Measurements from ENCODE around the gene PATZ1. TPM values are rescaled to one million over a fixed set of nuclear protein-coding genes. Genes with fewer than 3 reads are reported as not detected.

The PATZ1 gene
- total and polyA plus RNA-seq, 2 donors (not counting 3 experiments of a cell fraction or from before 2014, with no cell fraction given): 19.7 to 23.7 TPM

DNA sequence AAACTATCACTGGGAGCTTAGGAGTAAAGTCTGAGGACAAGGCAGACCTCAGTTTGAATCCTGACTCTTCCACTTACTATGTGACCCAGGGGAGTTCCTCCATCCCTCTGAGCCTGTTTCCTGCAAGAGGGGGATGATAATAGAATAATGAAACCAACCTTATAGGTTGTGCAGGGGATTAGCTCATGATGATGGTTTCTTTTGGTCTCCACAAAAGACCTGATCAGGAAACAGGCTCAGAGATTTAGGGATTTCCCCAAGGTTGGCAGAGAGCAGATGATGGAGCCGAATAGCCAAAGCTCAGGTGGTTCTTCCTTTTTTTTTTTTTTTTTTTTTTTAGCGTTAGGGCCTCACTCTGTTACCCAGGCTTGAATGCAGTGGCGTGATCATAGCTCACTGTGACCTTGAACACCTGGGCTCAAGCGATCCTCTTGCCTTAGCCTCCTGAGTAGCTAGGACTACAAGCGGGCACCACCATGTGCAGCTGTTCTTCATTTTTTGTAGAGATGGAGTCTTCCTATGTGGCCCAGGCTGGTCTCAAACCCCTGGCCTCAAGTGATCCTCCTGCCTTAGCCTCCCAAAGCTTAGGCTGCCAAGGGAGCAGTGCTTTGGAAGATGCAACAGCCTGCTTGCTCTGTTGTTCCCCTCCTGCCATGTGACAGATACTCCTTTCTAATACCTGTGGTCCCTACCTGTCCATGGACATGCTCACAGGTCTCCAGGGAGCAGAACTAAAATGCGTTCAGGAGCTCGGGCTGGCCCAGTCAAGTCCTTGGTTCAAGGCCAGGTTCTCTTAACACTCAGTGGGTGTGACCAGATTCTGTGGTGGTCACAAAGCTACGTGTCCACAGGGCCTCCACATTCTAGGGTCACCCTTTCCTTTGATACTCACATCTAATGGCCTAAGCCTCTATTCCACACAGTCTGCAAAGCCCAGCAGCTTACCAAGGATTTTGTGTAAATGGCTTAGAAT is 22.3 kb downstream of the PATZ1 start:
- H3K9me3 ChIP-seq (replicated peaks; ENCODE audit: control insufficient read depth, insufficient read depth, low read length): no peaks in the 10 kb centered on the region
- BruUV-seq (replicated peaks): no TSS peak
- H4K20me1 ChIP-seq (replicated peaks; ENCODE audit: control insufficient read depth, extremely low read depth, insufficient read depth, low read length): no peaks in the 10 kb centered on the region
- H3K4me1 ChIP-seq (ENCODE audit: control insufficient read depth, extremely low read depth, insufficient read depth, low read length): no peaks in the 10 kb centered on the region
- dilution Hi-C loops (cut with MboI; ENCODE audit: extremely low pct_ligation_motif_present, low sequenced_read_pairs): no loop called here
- FAIRE-seq (no peak), DNase-seq (ENCODE audit: low read depth, low spot score) (no peak)
- H3K4me3 ChIP-seq (replicated peaks in 1 of 3; ENCODE audit: insufficient read depth in 1 of 3, low read depth in 1 of 3, low read length in 3 of 3): no peak overlapping the region
- intact Hi-C loops (cut with micrococcal nuclease): no loop called here
- H3K9me1 ChIP-seq (replicated peaks; ENCODE audit: control insufficient read depth, extremely low read depth, insufficient read depth, low read length): no peaks in the 10 kb centered on the region
- TF ChIP-seq MYC (IDR thresholded peaks at IDR 0.05; ENCODE audit: low read depth, low read length) (no peak), EZH2 (IDR thresholded peaks at IDR 0.05; ENCODE audit: borderline replicate concordance, low read depth, low read length, severe bottlenecking) (no peak), JUN (IDR thresholded peaks at IDR 0.05; ENCODE audit: borderline replicate concordance, insufficient read depth, insufficient read length, low read depth) (no peak), GATA2 (IDR thresholded peaks at IDR 0.05; ENCODE audit: insufficient read depth, insufficient read length, low read depth, low read length) (no peak), POLR2AphosphoS5 (IDR thresholded peaks at IDR 0.05; ENCODE audit: insufficient read depth, low read depth, low read length) (no peak), FOS (IDR thresholded peaks at IDR 0.05; ENCODE audit: borderline replicate concordance, insufficient read depth, low read length) (no peak), POLR2A (IDR thresholded peaks at IDR 0.05; ENCODE audit: low read depth, low read length) (no peak), CTCF (IDR thresholded peaks at IDR 0.05; ENCODE audit: extremely low read depth in 1 of 2, insufficient read depth in 1 of 2, low read depth in 1 of 2, low read length in 2 of 2) (no peak), MAX (IDR thresholded peaks at IDR 0.05; ENCODE audit: insufficient read depth, insufficient read length) (no peak)
- POLR2A ChIA-PET: no interaction called here
- no peak overlapping the region for H2AFZ ChIP-seq (ENCODE audit: low read depth, low read length)
- H3K27me3 ChIP-seq (ENCODE audit: control insufficient read depth in 2 of 2, insufficient read depth in 2 of 2, low read length in 2 of 2): no peaks in the 10 kb centered on the region
- H3K36me3 ChIP-seq (ENCODE audit: control insufficient read depth in 2 of 2, extremely low read depth in 1 of 2, insufficient read depth in 2 of 2, low read length in 2 of 2): peaks cover 10 to 27% of the 10 kb centered on the region in 2 experiments
- H3K9ac ChIP-seq (replicated peaks; ENCODE audit: extremely low read depth, insufficient read depth, low read length): no peak overlapping the region
- CTCF ChIA-PET: interaction anchor here (0.6 to 2.0 kb wide), 4 partner anchors 10 to 122 kb away, joined by 3 to 20 read pairs (median 4); no protein-coding TSS in a partner anchor
- no peaks in the 10 kb centered on the region for H3K79me2 ChIP-seq (ENCODE audit: control insufficient read depth, insufficient read depth, low read length)
- H3K27ac ChIP-seq (ENCODE audit: insufficient read depth, low read depth, low read length): no peak overlapping the region
- H3K4me2 ChIP-seq (ENCODE audit: insufficient read depth, low read length): no peak overlapping the region
